Glutamatergic neuron (in vitro differentiated cells): ENCODE measurements around the gene C6orf89. TPM values are rescaled to one million over a fixed set of nuclear protein-coding genes. Genes with fewer than 3 reads are reported as not detected.

ENCODE experiments used
- DNase-seq: peaks from one replicate; pipeline ENCODE4 v3.0.0; 2022
- H3K27ac Mint-ChIP-seq: one replicate; pipeline ENCODE4 v1.8.0; 2020; ENCODE audit warnings: mild to moderate bottlenecking, mixed read lengths, inconsistent platforms; ENCODE audit not compliant: unreplicated experiment
- H3K27me3 Mint-ChIP-seq: one replicate; pipeline ENCODE4 v1.8.0; 2020; ENCODE audit warnings: mild to moderate bottlenecking, moderate library complexity, mixed read lengths, inconsistent platforms; ENCODE audit not compliant: unreplicated experiment
- H3K36me3 Mint-ChIP-seq: one replicate; pipeline ENCODE4 v1.8.0; 2020; ENCODE audit warnings: mild to moderate bottlenecking, mixed read lengths, inconsistent platforms; ENCODE audit not compliant: unreplicated experiment
- H3K4me1 Mint-ChIP-seq: one replicate; pipeline ENCODE4 v1.8.0; 2020; ENCODE audit warnings: mild to moderate bottlenecking, low read depth, mixed read lengths, inconsistent platforms; ENCODE audit not compliant: unreplicated experiment
- H3K4me3 Mint-ChIP-seq: one replicate; pipeline ENCODE4 v1.8.0; 2020; ENCODE audit warnings: mild to moderate bottlenecking, mixed read lengths, inconsistent platforms; ENCODE audit not compliant: unreplicated experiment
- H3K9me3 Mint-ChIP-seq: one replicate; pipeline ENCODE4 v1.8.0; 2020; ENCODE audit warnings: mild to moderate bottlenecking, moderate library complexity, mixed read lengths, inconsistent platforms; ENCODE audit not compliant: unreplicated experiment
- CTCF ChIP-seq: fragments of 200-600 bp; sonication (generic); IDR thresholded peaks from one replicate; pipeline ENCODE4 v1.5.0; 2021; ENCODE audit not compliant: partially characterized antibody, unreplicated experiment
- total RNA-seq: library from RNA; stranded (reverse); fragmentation: NEBNext Ultra II Directional; extraction: Animal tissue kit (Norgen Biotek cat#: 25700); gene quantifications from one replicate; pipeline ENCODE4 v1.2.1, GENCODE V29; 2021; ENCODE audit not compliant: unreplicated experiment

C6orf89 gene
- total RNA-seq, 1 donor from 2014 or later, result 57.0 TPM

GRCh38 chr6:36874443-36875249 is 11.1 kb upstream of the C6orf89 start, which contains the start of gene PPIL1:
Gene PPIL1 (minus strand): TSS chr6:36874803. CDS start chr6:36874772, 31 bp downstream.
- peak within 1 kb of the TSS; percentile 99 for H3K4me3 Mint-ChIP-seq
- no peaks in the 10 kb centered on the region for H3K27me3 Mint-ChIP-seq
- no peak for TF ChIP-seq CTCF
- H3K9me3 Mint-ChIP-seq, result no peaks in the 10 kb centered on the region
- no peaks in the 10 kb centered on the region for H3K36me3 Mint-ChIP-seq
- peak within 1 kb of the TSS; percentile 99 for H3K27ac Mint-ChIP-seq
- peak; percentile 78 for DNase-seq
- H3K4me1 Mint-ChIP-seq, result peaks cover 7% of the 10 kb centered on the region

GRCh38 chr6:36875250-36875633 is 10.5 kb upstream of the C6orf89 start:
- H3K36me3 Mint-ChIP-seq, result no peaks in the 10 kb centered on the region
- no peaks in the 10 kb centered on the region for H3K9me3 Mint-ChIP-seq

GRCh38 chr6:36884610-36885009 is 1.1 kb upstream of the C6orf89 start:
- H3K27me3 Mint-ChIP-seq, result peaks cover 2% of the 10 kb centered on the region
- no peak overlapping the region for H3K27ac Mint-ChIP-seq
- peaks cover 7% of the 10 kb centered on the region for H3K4me1 Mint-ChIP-seq
- H3K36me3 Mint-ChIP-seq, result no peaks in the 10 kb centered on the region
- no peak for DNase-seq
- no peak overlapping the region for H3K4me3 Mint-ChIP-seq
- no peak for TF ChIP-seq CTCF
- no peaks in the 10 kb centered on the region for H3K9me3 Mint-ChIP-seq

More at GRCh38 chr6:36875250-36875633, 10.5 kb upstream of the C6orf89 start:
- H3K4me1 Mint-ChIP-seq, result peaks cover 7% of the 10 kb centered on the region
- no peak for DNase-seq
- TF ChIP-seq CTCF, result no peak
- peak overlapping the region; percentile 99 for H3K4me3 Mint-ChIP-seq
- no peaks in the 10 kb centered on the region for H3K27me3 Mint-ChIP-seq
- peak overlapping the region; percentile 99 for H3K27ac Mint-ChIP-seq

GRCh38 chr6:36886950-36887618 is 1.3 kb downstream of the C6orf89 start:
- H3K4me1 Mint-ChIP-seq, result peaks cover 7% of the 10 kb centered on the region
- no peak for TF ChIP-seq CTCF

DNA sequence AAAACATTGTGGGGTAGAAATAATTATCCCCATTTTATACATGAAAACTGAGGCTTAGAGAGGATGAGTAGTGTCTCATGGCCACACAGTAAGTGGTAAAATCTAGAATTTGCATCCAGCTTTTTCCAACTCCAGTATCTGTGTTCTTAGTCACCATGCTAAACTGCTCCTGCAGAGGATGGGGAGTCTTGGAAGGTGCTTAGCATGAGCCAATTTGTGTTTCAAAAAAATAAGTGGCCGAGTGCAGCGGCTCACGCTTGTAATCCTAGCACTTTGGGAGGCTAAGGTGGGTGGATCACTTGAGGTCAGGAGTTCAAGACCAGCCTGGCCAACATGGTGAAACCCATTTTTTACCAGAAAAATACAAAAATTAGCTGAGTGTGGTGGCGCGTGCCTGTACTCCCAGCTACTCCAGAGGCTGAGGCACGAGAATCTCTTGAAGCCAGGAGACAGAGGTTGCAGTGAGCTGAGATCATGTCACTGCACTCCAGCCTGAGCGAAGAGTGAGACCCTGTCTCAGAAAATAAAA is 2.4 kb downstream of the C6orf89 start:
- Mint-ChIP-seq H3K27ac (no peak overlapping the region), H3K9me3 (no peaks in the 10 kb centered on the region), H3K36me3 (no peaks in the 10 kb centered on the region), H3K4me1 (peaks cover 7% of the 10 kb centered on the region), H3K4me3 (no peak overlapping the region), H3K27me3 (peaks cover 2% of the 10 kb centered on the region)
- TF ChIP-seq CTCF, result no peak
- no peak for DNase-seq

More at GRCh38 chr6:36886950-36887618, 1.3 kb downstream of the C6orf89 start:
- Mint-ChIP-seq H3K27me3 (peaks cover 2% of the 10 kb centered on the region), H3K9me3 (no peaks in the 10 kb centered on the region), H3K4me3 (peak overlapping the region; percentile 97), H3K27ac (peak overlapping the region; percentile 100), H3K36me3 (no peaks in the 10 kb centered on the region)
- no peak for DNase-seq
